GM12891 (cell line): Measurements from ENCODE around the gene FEM1C. TPM values are rescaled to one million over a fixed set of nuclear protein-coding genes. Genes with fewer than 3 reads are reported as not detected.

Experiments
- DNase-seq: peaks from one replicate; pipeline ENCODE4 v3.0.0; 2011; ENCODE audit warnings: low spot score; ENCODE audit not compliant: insufficient read length
- FAIRE-seq: peaks from 2 replicates; lab custom pipeline; 2011; peaks lifted over from hg19 to GRCh38; lab: Jason Lieb, UNC
- PAX5 ChIP-seq: IDR thresholded peaks from 2 replicates; pipeline ENCODE4 v1.6.1; 2011; ENCODE audit warnings: low read length, moderate library complexity, mild to moderate bottlenecking; ENCODE audit not compliant: insufficient read depth, severe bottlenecking
- POLR2A ChIP-seq: IDR thresholded peaks from 2 replicates; pipeline ENCODE4 v1.6.1; 2011; ENCODE audit warnings: low read depth, low read length, control low read depth
- POLR2AphosphoS5 ChIP-seq: IDR thresholded peaks from 2 replicates; pipeline ENCODE4 v1.6.1; 2011; ENCODE audit warnings: low read depth, low read length, control low read depth
- POU2F2 ChIP-seq: IDR thresholded peaks from 2 replicates; pipeline ENCODE4 v1.6.1; 2011; ENCODE audit warnings: low read depth, mild to moderate bottlenecking, control low read depth, low read length, moderate library complexity
- SPI1 ChIP-seq: IDR thresholded peaks from 2 replicates; pipeline ENCODE4 v1.6.1; 2011; ENCODE audit warnings: low read depth, low read length, control low read depth
- TAF1 ChIP-seq: IDR thresholded peaks from 2 replicates; pipeline ENCODE4 v1.6.1; 2011; ENCODE audit warnings: low read depth, low read length, control low read depth
- polyA plus RNA-seq: library from polyadenylated mRNA; unstranded; fragments of >200 nt; gene quantifications from one replicate; pipeline ENCODE4 v1.2.1, GENCODE V29; 2012; ENCODE audit warnings: low read depth, missing spikeins, inconsistent platforms; ENCODE audit not compliant: missing spikeins

Gene FEM1C
- polyA plus RNA-seq: 6.6 TPM

- DNase-seq (peak; percentile 82), FAIRE-seq (peak; percentile 99)
- 0 out of 2 replicates have a peak, but pooled peaks have one; percentile 35 for TF ChIP-seq POU2F2
- peak; percentile 36 for TF ChIP-seq PAX5
- TF ChIP-seq SPI1: no peak
- peak; percentile 94 for TF ChIP-seq TAF1
- peak; percentile 92 for TF ChIP-seq POLR2AphosphoS5
- TF ChIP-seq POLR2A: peak; percentile 90
These were observed at the start of gene FEM1C for GRCh38 chr5:115544436-115545350. Gene FEM1C, minus strand, starts transcription at chr5:115544775. Its CDS starts 1,282 bp downstream, at chr5:115543493.

- FAIRE-seq (no peak), DNase-seq (no peak)
- no peak for TF ChIP-seq TAF1
- TF ChIP-seq POLR2A: no peak
- TF ChIP-seq POLR2AphosphoS5: no peak
- TF ChIP-seq SPI1: no peak
- no peak for TF ChIP-seq PAX5
- no peak for TF ChIP-seq POU2F2
These were observed 44.5 kb upstream of the FEM1C start for GRCh38 chr5:115589043-115589442.

- no peak for TF ChIP-seq PAX5
- TF ChIP-seq SPI1: no peak
- no peak for TF ChIP-seq POU2F2
- TF ChIP-seq POLR2A: no peak
- TF ChIP-seq TAF1: no peak
- TF ChIP-seq POLR2AphosphoS5: no peak
- DNase-seq (no peak), FAIRE-seq (no peak)
These were observed 44.1 kb upstream of the FEM1C start for GRCh38 chr5:115588640-115589039.

GRCh38 chr5:115586525-115587146 lies 42.1 kb upstream of the FEM1C start:
- DNase-seq (no peak), FAIRE-seq (no peak)
- TF ChIP-seq PAX5 (no peak), POLR2AphosphoS5 (no peak), POLR2A (no peak), SPI1 (no peak), POU2F2 (no peak), TAF1 (no peak)

- FAIRE-seq (no peak), DNase-seq (no peak)
- TF ChIP-seq PAX5 (no peak), TAF1 (no peak)
These were observed 40.7 kb upstream of the FEM1C start for GRCh38 chr5:115585265-115585664.

- FAIRE-seq: no peak
- TF ChIP-seq TAF1: no peak
- no peak for TF ChIP-seq SPI1
- TF ChIP-seq POLR2A: no peak
- TF ChIP-seq POU2F2: no peak
- TF ChIP-seq PAX5: no peak
- no peak for DNase-seq
These were observed 39.9 kb upstream of the FEM1C start for GRCh38 chr5:115584501-115584900.

GRCh38 chr5:115583474-115583873 lies 38.9 kb upstream of the FEM1C start:
- no peak for DNase-seq
- peak; percentile 51 for FAIRE-seq
- TF ChIP-seq TAF1: no peak
- peak; percentile 89 for TF ChIP-seq SPI1

GRCh38 chr5:115580941-115581340 lies 36.4 kb upstream of the FEM1C start:
- DNase-seq (no peak), FAIRE-seq (no peak)
- TF ChIP-seq POLR2AphosphoS5: no peak
- no peak for TF ChIP-seq TAF1
- TF ChIP-seq SPI1: no peak
- TF ChIP-seq POLR2A: no peak
- no peak for TF ChIP-seq PAX5
- TF ChIP-seq POU2F2: no peak

- FAIRE-seq (peak; percentile 69), DNase-seq (no peak)
- TF ChIP-seq SPI1 (peak; percentile 59; the same call in 1 of the 2 replicates), POU2F2 (peak; percentile 95), POLR2AphosphoS5 (no peak), POLR2A (no peak)
These were observed 35.2 kb upstream of the FEM1C start for GRCh38 chr5:115579747-115580173.

GRCh38 chr5:115579216-115579615 lies 34.6 kb upstream of the FEM1C start:
- DNase-seq: no peak
- no peak for TF ChIP-seq SPI1
- no peak for TF ChIP-seq PAX5
- no peak for TF ChIP-seq POLR2AphosphoS5
- TF ChIP-seq POU2F2: no peak
- TF ChIP-seq POLR2A: no peak
- TF ChIP-seq TAF1: no peak
- peak; percentile 43 for FAIRE-seq
